K562 (cell line): Measurements from ENCODE around the gene AFF1. TPM values are rescaled to one million over a fixed set of nuclear protein-coding genes. Genes with fewer than 3 reads are reported as not detected.

Experiments
- ATAC-seq: fragments of 200-7000 bp; cut with Tn5 transposase; 3 replicates; pipeline ENCODE4 v1.9.1; 2020; ENCODE audit warnings: moderate library complexity
- BruUV-seq: library from RNA; stranded (reverse); fragments of 400-500 nt; replicated peaks from 2 replicates; lab custom pipeline; 2021; lab: Mats Ljungman, UMichigan
- CTCF ChIA-PET: fragments of 300-600 bp; formaldehyde crosslinking; extraction: SDS; loops from one replicate; lab custom pipeline; 2021; ENCODE audit warnings: low intra/inter-chr PET ratio; lab: Yijun Ruan, JAX
- POLR2A ChIA-PET: fragments of 300-600, 350-650 bp; sonication (Branson Sonifier 250); formaldehyde crosslinking; extraction: SDS; loops from one replicate; lab custom pipeline; 2021; ENCODE audit warnings: antibody characterized with exemption, inconsistent platforms; lab: Yijun Ruan, JAX
- DNase-seq, 4 experiments: peaks; one replicate each; pipeline versions ENCODE4 v3.0.0 to v3.0.0-alpha.2; 2011 to 2018; ENCODE audit warnings: low spot score in 3 of 4, mixed read lengths in 3 of 4; ENCODE audit errors: extremely low read depth in 1 of 4
- FAIRE-seq: peaks from 2 replicates; lab custom pipeline; 2011; peaks lifted over from hg19 to GRCh38; lab: Jason Lieb, UNC
- H2AFZ ChIP-seq: 2 replicates; pipeline ENCODE4 v1.6.0; 2011; ENCODE audit warnings: low read depth, low read length, control low read depth, inconsistent platforms
- H3K27ac ChIP-seq: fragments of 200-600 bp; 3 replicates; pipeline ENCODE4 v1.8.0; 2011; ENCODE audit warnings: low read depth, mild to moderate bottlenecking, control low read depth, inconsistent platforms, low read length, moderate library complexity, mixed read lengths; ENCODE audit errors: extremely low read depth
- H3K27me3 ChIP-seq, 2 experiments: fragments of 300-600 bp in 1 of 2; 2 replicates in 1 of 2; 3 replicates in 1 of 2; pipeline versions ENCODE4 v1.6.0 to v1.8.0; 2011; ENCODE audit warnings: inconsistent platforms in 2 of 2, low read length in 2 of 2, mild to moderate bottlenecking in 1 of 2, mixed read lengths in 1 of 2, moderate library complexity in 1 of 2; ENCODE audit not compliant: control insufficient read depth in 2 of 2, insufficient read depth in 2 of 2
- H3K36me3 ChIP-seq: fragments of 300-600 bp; 3 replicates; pipeline ENCODE4 v1.8.0; 2011; ENCODE audit warnings: mild to moderate bottlenecking, low read length, inconsistent platforms; ENCODE audit not compliant: control insufficient read depth, insufficient read depth
- H3K4me1 ChIP-seq, 2 experiments: fragments of 200-600 bp in 1 of 2; replicated peaks in 1 of 2; 2 replicates in 1 of 2; 3 replicates in 1 of 2; pipeline versions ENCODE4 v1.5.1 to v1.8.0; 2011; ENCODE audit warnings: inconsistent platforms in 2 of 2, low read length in 2 of 2, mild to moderate bottlenecking in 1 of 2, mixed read lengths in 1 of 2, moderate library complexity in 1 of 2; ENCODE audit not compliant: control insufficient read depth in 2 of 2, insufficient read depth in 2 of 2
- H3K4me2 ChIP-seq: 2 replicates; pipeline ENCODE4 v1.6.1; 2011; ENCODE audit warnings: low read length, control low read depth, inconsistent platforms, mixed read lengths; ENCODE audit not compliant: insufficient read depth
- H3K4me3 ChIP-seq: fragments of 200-600 bp; sonication (generic), shearing (Covaris generic); 2 replicates; pipeline ENCODE4 v1.5.1; 2016; ENCODE audit warnings: control low read depth, inconsistent platforms
- H3K79me2 ChIP-seq: fragments of 200-600 bp; 3 replicates; pipeline ENCODE4 v1.8.0; 2011; ENCODE audit warnings: low read length, inconsistent platforms; ENCODE audit not compliant: control insufficient read depth, insufficient read depth
- H3K9ac ChIP-seq, 2 experiments: 2 replicates each; pipeline versions ENCODE4 v1.6.0 to v1.6.1; 2011; ENCODE audit warnings: low read depth in 2 of 2, low read length in 2 of 2, control low read depth in 1 of 2, inconsistent platforms in 1 of 2, mild to moderate bottlenecking in 1 of 2, mixed read lengths in 1 of 2; ENCODE audit not compliant: insufficient read depth in 1 of 2
- H3K9me1 ChIP-seq: one replicate; pipeline ENCODE4 v1.6.0; 2011; ENCODE audit warnings: inconsistent platforms, mild to moderate bottlenecking, low read length, moderate library complexity; ENCODE audit not compliant: control insufficient read depth, insufficient read depth
- H3K9me3 ChIP-seq: replicated peaks from 2 replicates; pipeline ENCODE4 v1.5.1; 2011; ENCODE audit warnings: low read depth, low read length, inconsistent platforms; ENCODE audit not compliant: control insufficient read depth, insufficient read depth
- H4K20me1 ChIP-seq: replicated peaks from 2 replicates; pipeline ENCODE4 v1.6.1; 2011; ENCODE audit warnings: low read length, inconsistent platforms, mixed read lengths; ENCODE audit not compliant: control insufficient read depth, insufficient read depth
- ARID1B ChIP-seq: fragments of 450-650 bp; IDR thresholded peaks from 2 replicates; pipeline ENCODE4 v1.6.1; 2016; ENCODE audit warnings: antibody characterized with exemption, mild to moderate bottlenecking, inconsistent platforms
- CHD4 ChIP-seq: fragments of 200-600 bp; sonication (generic); IDR thresholded peaks from 3 replicates; pipeline ENCODE4 v1.6.1; 2012; ENCODE audit warnings: low read depth, mild to moderate bottlenecking, mixed read lengths, low read length, inconsistent platforms; ENCODE audit not compliant: insufficient read depth, insufficient replicate concordance, poor library complexity, severe bottlenecking
- FOXA3 ChIP-seq, 2 experiments: fragments of 450-650 bp in 1 of 2; sonication (generic) in 1 of 2; formaldehyde crosslinking; IDR thresholded peaks in 1 of 2; conservative IDR thresholded peaks in 1 of 2; 2 replicates each; pipeline versions ENCODE4 v1.4.0 to v1.8.0; 2020 to 2022; ENCODE audit warnings: mild to moderate bottlenecking in 2 of 2, missing genetic modification reagents in 1 of 2
- HDAC2 ChIP-seq: fragments of 450-650 bp; IDR thresholded peaks from 2 replicates; pipeline ENCODE4 v1.6.1; 2016; ENCODE audit warnings: mild to moderate bottlenecking
- JUN ChIP-seq, 2 experiments: sonication (generic) in 1 of 2; formaldehyde crosslinking in 1 of 2; IDR thresholded peaks; 2 replicates each; pipeline versions ENCODE4 v1.6.1 to v1.8.0; 2012 to 2022; ENCODE audit warnings: borderline replicate concordance in 2 of 2, mild to moderate bottlenecking in 2 of 2, improper control_type of control experiment in 1 of 2, low read depth in 1 of 2, low read length in 1 of 2, missing genetic modification reagents in 1 of 2
- KLF1 ChIP-seq: fragments of 450-650 bp; IDR thresholded peaks from 2 replicates; pipeline ENCODE4 v1.6.1; 2016; ENCODE audit warnings: missing genetic modification characterization, missing compliant biosample characterization
- MBD2 ChIP-seq: sonication (generic); IDR thresholded peaks from 2 replicates; pipeline ENCODE4 v1.6.1; 2016; ENCODE audit warnings: low read depth, borderline replicate concordance
- NCOA4 ChIP-seq: fragments of 450-650 bp; IDR thresholded peaks from 2 replicates; pipeline ENCODE4 v1.6.1; 2018; ENCODE audit warnings: mild to moderate bottlenecking; ENCODE audit not compliant: partially characterized antibody
- POLR2A ChIP-seq: fragments of 450-650 bp; conservative IDR thresholded peaks from 2 replicates; pipeline ENCODE4 v1.6.1; 2016
- SMAD2 ChIP-seq: fragments of 150-350 bp; IDR thresholded peaks from 2 replicates; pipeline ENCODE4 v1.6.1; 2014; ENCODE audit warnings: low read depth, mild to moderate bottlenecking, low read length
- TAF1 ChIP-seq: IDR thresholded peaks from 2 replicates; pipeline ENCODE4 v1.6.1; 2011; ENCODE audit warnings: mild to moderate bottlenecking, low read length, moderate library complexity; ENCODE audit not compliant: insufficient read depth, control insufficient read depth, severe bottlenecking; ENCODE audit errors: extremely low read depth
- TBP ChIP-seq: optimal IDR thresholded peaks from 2 replicates; pipeline ENCODE3; 2011; ENCODE audit warnings: low read depth, low read length, improper control_type of control experiment
- ZNF41 ChIP-seq: fragments of 250-450 bp; sonication (Bioruptor Pico); conservative IDR thresholded peaks from 2 replicates; pipeline ENCODE4 v1.4.0; 2020; ENCODE audit warnings: mild to moderate bottlenecking
- WGBS: fragments of 100-300 bp; shearing (Covaris generic); methylation state at CpG from one replicate; pipeline ENCODE4 v1.1.6; 2016; ENCODE audit warnings: low coverage, mixed read lengths; ENCODE audit not compliant: insufficient coverage; ENCODE audit errors: missing lambda C conversion rate; 5-methylcytosine and 5-hydroxymethylcytosine counted together
- in situ Hi-C: fragments of 300-500 bp; cut with MboI; formaldehyde crosslinking; loops from 4 replicates; pipeline ENCODE4 v1.15.0; 2018; ENCODE audit warnings: inconsistent platforms, mixed read lengths
- intact Hi-C: fragments of 100-400 bp; cut with micrococcal nuclease; formaldehyde crosslinking; loops from 2 replicates; pipeline ENCODE4 v1.14.2; 2022
- polyA plus RNA-seq, 8 experiments: library from polyadenylated mRNA; depleted of rRNA in 4 of 8; stranded (reverse) in 5 of 8; unstranded in 3 of 8; fragments of >200 nt; fragmentation: Nextera tagmentation in 2 of 8; fragmentation: Illumina TruSeq in 1 of 8; extraction: Ambion mirVana in 2 of 8; extraction: Trizol in 1 of 8; gene quantifications; 2 replicates each; pipeline versions ENCODE4 v1.2.1 to v1.2.3, GENCODE V29; 2011 to 2014; ENCODE audit warnings: inconsistent platforms in 1 of 8, missing spikeins in 1 of 8
- total RNA-seq, 7 experiments: library from RNA; depleted of rRNA in 6 of 7; stranded (reverse); fragments of >200 nt in 6 of 7; fragmentation: Illumina TruSeq in 2 of 7; extraction: Trizol in 2 of 7; gene quantifications; 2 replicates each; pipeline versions ENCODE4 v1.2.1 to v1.2.3, GENCODE V29; 2011 to 2021; ENCODE audit warnings: low replicate concordance in 1 of 7
- TF ChIP-seq, protein P1 (sequence below), 2 experiments: fragments of 450-650 bp; conservative IDR thresholded peaks; 2 replicates each; pipeline ENCODE4 v1.6.1; 2017; ENCODE audit warnings: mild to moderate bottlenecking in 2 of 2, moderate library complexity in 2 of 2
- TF ChIP-seq, protein P2 (sequence below), 2 experiments: IDR thresholded peaks in 1 of 2; conservative IDR thresholded peaks in 1 of 2; 2 replicates each; pipeline ENCODE4 v1.6.1; 2016; ENCODE audit warnings: low read depth in 2 of 2, mild to moderate bottlenecking in 1 of 2, missing compliant biosample characterization in 1 of 2, missing genetic modification characterization in 1 of 2, moderate library complexity in 1 of 2

AFF1 gene
- total and polyA plus RNA-seq, 9 of the 15 experiments (the other 6 are each of a cell fraction or from before 2014, with no cell fraction given): 4.1 to 47.5 (median 17.2) TPM

DNA sequence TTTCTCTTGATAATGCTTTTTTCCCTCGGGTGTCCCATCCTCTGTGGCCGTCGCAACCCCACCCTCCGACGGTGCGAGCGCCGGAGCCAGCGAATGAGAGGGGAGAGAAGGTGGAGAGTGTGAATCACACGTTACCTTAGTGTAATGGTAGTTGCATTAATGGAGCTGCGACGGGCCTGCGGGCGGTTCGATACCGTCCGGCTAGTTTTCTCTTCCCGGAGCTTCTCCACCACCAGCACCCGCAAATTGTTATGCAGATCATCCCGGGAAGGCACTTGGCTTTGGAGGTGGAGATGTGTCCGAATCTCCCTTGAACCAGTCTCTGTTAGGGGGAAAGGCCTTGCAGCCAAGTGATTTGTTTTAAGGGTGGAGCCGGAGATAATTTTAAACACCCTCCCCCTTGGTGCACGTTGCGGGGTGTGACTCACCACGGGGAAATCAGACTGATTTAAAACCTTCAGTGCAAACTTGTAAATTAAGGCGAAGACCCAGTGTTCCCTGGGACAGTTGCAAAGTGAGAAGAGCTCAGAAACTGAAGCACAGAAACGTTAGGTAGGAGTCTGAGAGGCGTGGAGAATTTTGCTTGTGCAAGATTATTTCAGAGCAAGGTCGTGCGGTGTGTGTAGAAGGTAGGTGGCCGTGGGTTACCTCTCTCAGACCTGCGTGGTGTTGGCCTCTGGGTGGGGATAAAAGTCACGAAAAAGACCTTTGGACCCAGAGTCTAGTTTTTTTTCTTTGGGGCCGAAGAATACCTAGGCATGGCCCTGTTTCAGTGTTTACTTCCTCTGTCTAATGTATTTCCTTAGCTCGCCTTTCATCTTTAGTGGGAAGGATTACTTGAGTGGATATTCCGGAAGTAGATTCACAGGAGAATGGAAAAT is 1.3 kb downstream of the AFF1 start:
- no peaks in the 10 kb centered on the region for H3K9me3 ChIP-seq
- H3K9ac ChIP-seq: peak overlapping the region; percentile 79 to 92
- in situ Hi-C loops (loop anchor here (5.0 kb wide), 1 partner anchor 71 kb away; no protein-coding TSS in a partner anchor), intact Hi-C loops (loop anchor here (1.0 to 5.0 kb wide), 4 partner anchors 25 to 157 kb away; no protein-coding TSS in a partner anchor)
- H3K9me1 ChIP-seq: no peaks in the 10 kb centered on the region
- BruUV-seq: TSS peak; percentile 67
- peak overlapping the region; percentile 86 for H3K27ac ChIP-seq
- H2AFZ ChIP-seq: peak overlapping the region; percentile 90
- peak overlapping the region; percentile 92 for H3K4me2 ChIP-seq
- DNase-seq (peak; percentile 63 to 91 (median 80)), FAIRE-seq (peak; percentile 97), ATAC-seq (peak; percentile 73)
- H3K4me3 ChIP-seq: peak overlapping the region; percentile 76
- H3K79me2 ChIP-seq: peaks cover 74% of the 10 kb centered on the region
- H3K36me3 ChIP-seq: no peaks in the 10 kb centered on the region
- peaks cover 14 to 28% of the 10 kb centered on the region in 2 experiments for H3K4me1 ChIP-seq
- no peaks in the 10 kb centered on the region for H3K27me3 ChIP-seq
- WGBS: 2% methylated on average over 36 of the region's 36 CpGs
- POLR2A ChIA-PET: interaction anchor here (0.6 to 4.8 kb wide), 6 partner anchors 10 to 96 kb away, joined by 3 to 36 read pairs (median 4); no protein-coding TSS in a partner anchor
- CTCF ChIA-PET: no interaction called here
- H4K20me1 ChIP-seq: no peaks in the 10 kb centered on the region; the same call in 1 of the 2 replicates
- no peak for TF ChIP-seq NCOA4
- no peak for TF ChIP-seq CHD4
- TF ChIP-seq, protein P1, sequence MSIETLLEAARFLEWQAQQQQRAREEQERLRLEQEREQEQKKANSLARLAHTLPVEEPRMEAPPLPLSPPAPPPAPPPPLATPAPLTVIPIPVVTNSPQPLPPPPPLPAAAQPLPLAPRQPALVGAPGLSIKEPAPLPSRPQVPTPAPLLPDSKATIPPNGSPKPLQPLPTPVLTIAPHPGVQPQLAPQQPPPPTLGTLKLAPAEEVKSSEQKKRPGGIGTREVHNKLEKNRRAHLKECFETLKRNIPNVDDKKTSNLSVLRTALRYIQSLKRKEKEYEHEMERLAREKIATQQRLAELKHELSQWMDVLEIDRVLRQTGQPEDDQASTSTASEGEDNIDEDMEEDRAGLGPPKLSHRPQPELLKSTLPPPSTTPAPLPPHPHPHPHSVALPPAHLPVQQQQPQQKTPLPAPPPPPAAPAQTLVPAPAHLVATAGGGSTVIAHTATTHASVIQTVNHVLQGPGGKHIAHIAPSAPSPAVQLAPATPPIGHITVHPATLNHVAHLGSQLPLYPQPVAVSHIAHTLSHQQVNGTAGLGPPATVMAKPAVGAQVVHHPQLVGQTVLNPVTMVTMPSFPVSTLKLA (conservative IDR thresholded peaks at IDR 0.05): peak; percentile 92 to 94
- TF ChIP-seq HDAC2: peak; percentile 68
- no peak for TF ChIP-seq FOXA3 (CRISPR knock-in tag; conservative IDR thresholded peaks at IDR 0.05 in 1 of 2, IDR thresholded peaks at IDR 0.05 in 1 of 2)
- peak; percentile 83 for TF ChIP-seq JUN (IDR thresholded peaks at IDR 0.05; ENCODE audit: borderline replicate concordance, low read depth, low read length)
- TF ChIP-seq JUN (CRISPR knock-in tag; IDR thresholded peaks at IDR 0.05; ENCODE audit: borderline replicate concordance): peak; percentile 57; the same call in 1 of the 2 replicates
- TF ChIP-seq TAF1: peak; percentile 50
- peak; percentile 74 for TF ChIP-seq TBP
- TF ChIP-seq MBD2: peak; percentile 31; the same call in 1 of the 2 replicates
- peak; percentile 64 for TF ChIP-seq POLR2A
- TF ChIP-seq KLF1 (tag): peak; percentile 79; the same call in 1 of the 2 replicates
- TF ChIP-seq, protein P2, sequence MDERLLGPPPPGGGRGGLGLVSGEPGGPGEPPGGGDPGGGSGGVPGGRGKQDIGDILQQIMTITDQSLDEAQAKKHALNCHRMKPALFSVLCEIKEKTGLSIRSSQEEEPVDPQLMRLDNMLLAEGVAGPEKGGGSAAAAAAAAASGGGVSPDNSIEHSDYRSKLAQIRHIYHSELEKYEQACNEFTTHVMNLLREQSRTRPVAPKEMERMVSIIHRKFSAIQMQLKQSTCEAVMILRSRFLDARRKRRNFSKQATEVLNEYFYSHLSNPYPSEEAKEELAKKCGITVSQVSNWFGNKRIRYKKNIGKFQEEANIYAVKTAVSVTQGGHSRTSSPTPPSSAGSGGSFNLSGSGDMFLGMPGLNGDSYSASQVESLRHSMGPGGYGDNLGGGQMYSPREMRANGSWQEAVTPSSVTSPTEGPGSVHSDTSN (CRISPR knock-in tag; IDR thresholded peaks at IDR 0.05; ENCODE audit: low read depth): no peak
- TF ChIP-seq, protein P2 (tag; conservative IDR thresholded peaks at IDR 0.05; ENCODE audit: low read depth): peak; percentile 68
- TF ChIP-seq SMAD2: no peak
- TF ChIP-seq ARID1B: peak; percentile 69
- TF ChIP-seq ZNF41 (CRISPR knock-in tag): no peak
